ENCODE data around the gene SNRNP200. TPM values are rescaled to one million over a fixed set of nuclear protein-coding genes. Genes with fewer than 3 reads are reported as not detected.
"Not testable (repeated sequence)": the region's sequence is repeated elsewhere in the genome, so short reads cannot be mapped to it uniquely, and the experiment has no call there.

Gene SNRNP200
- total and polyA plus RNA-seq, 3 experiments from 2014 or later: 108 to 206 (median 203) TPM

- H3K27me3 Mint-ChIP-seq: no peaks in the 10 kb centered on the region
- H3K36me3 Mint-ChIP-seq: peaks cover 18 to 93% (median 50%) of the 10 kb centered on the region in 3 donors
- peak overlapping the region in 7 of 8 donors; percentile 11 to 99 (median 69) for H3K27ac Mint-ChIP-seq
- CTCF ChIA-PET: interaction anchor here (0.9 to 2.1 kb wide), 2 partner anchors 43 to 206 kb away, joined by 4 to 8 read pairs; no protein-coding TSS in a partner anchor
- H3K9me3 ChIP-seq (ENCODE audit: low read length): no peaks in the 10 kb centered on the region
- peak overlapping the region in 5 of 7 donors; percentile 12 to 56 (median 44) for H3K4me3 Mint-ChIP-seq
- H3K4me1 ChIP-seq (ENCODE audit: insufficient read depth, low read length): peaks cover 44% of the 10 kb centered on the region
- H3K4me3 ChIP-seq (ENCODE audit: low read length): no peak overlapping the region
- H3K27ac ChIP-seq (ENCODE audit: low read depth, low read length): no peak overlapping the region
- H3K27me3 ChIP-seq (ENCODE audit: insufficient read depth, low read length, poor library complexity, severe bottlenecking): no peaks in the 10 kb centered on the region
- no peak for DNase-seq
- POLR2A ChIA-PET: interaction anchor here (0.9 kb wide), 1 partner anchor 8 kb away, joined by 7 read pairs; no protein-coding TSS in a partner anchor
- peaks cover 68% of the 10 kb centered on the region for H3K36me3 ChIP-seq (ENCODE audit: insufficient read depth, low read length)
- H3K9me3 Mint-ChIP-seq: no peaks in the 10 kb centered on the region
- peaks cover 60 to 71% (median 65%) of the 10 kb centered on the region in 3 donors for H3K4me1 Mint-ChIP-seq
These were observed 3.5 kb downstream of the SNRNP200 start for GRCh38 chr2:96301865-96302264.

DNA sequence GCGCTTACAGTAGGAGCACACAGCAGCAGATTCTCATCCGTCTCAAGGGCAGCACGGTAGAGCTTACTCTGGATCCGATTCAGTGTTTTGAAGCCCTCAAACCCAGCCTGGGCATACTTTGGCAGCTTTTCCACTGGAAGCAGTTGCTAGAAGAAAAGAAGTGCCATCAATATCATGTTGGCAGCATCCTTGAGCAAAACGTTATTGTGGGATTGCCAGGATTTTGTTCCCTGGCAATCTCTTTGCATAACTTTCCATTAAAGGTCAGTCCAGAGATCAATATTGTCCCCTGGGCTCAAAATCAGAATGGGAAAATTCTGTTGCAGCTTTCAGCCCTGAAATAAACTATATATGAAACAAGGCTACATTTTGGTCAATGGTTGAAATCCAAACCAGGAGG is 8.4 kb downstream of the SNRNP200 start:
- peaks cover 19 to 24% (median 20%) of the 10 kb centered on the region in 3 donors for H3K4me1 Mint-ChIP-seq
- CTCF ChIA-PET: interaction anchor here (0.9 kb wide), 1 partner anchor 10 kb away, joined by 3 read pairs; no protein-coding TSS in a partner anchor
- no peak overlapping the region for H3K4me3 Mint-ChIP-seq
- H3K27me3 Mint-ChIP-seq: no peaks in the 10 kb centered on the region
- Histone ChIP-seq H3K4me3 (ENCODE audit: low read length) (no peak overlapping the region), H3K9me3 (ENCODE audit: low read length) (no peaks in the 10 kb centered on the region), H3K27me3 (ENCODE audit: insufficient read depth, low read length, poor library complexity, severe bottlenecking) (no peaks in the 10 kb centered on the region), H3K36me3 (ENCODE audit: insufficient read depth, low read length) (peaks cover 84% of the 10 kb centered on the region), H3K27ac (ENCODE audit: low read depth, low read length) (no peak overlapping the region), H3K4me1 (ENCODE audit: insufficient read depth, low read length) (peaks cover 10% of the 10 kb centered on the region)
- no peak for DNase-seq
- POLR2A ChIA-PET: interaction anchor here (0.7 to 0.8 kb wide), 2 partner anchors 9 to 38 kb away, joined by 3 to 12 read pairs; no protein-coding TSS in a partner anchor
- no peaks in the 10 kb centered on the region for H3K9me3 Mint-ChIP-seq
- peaks cover 20 to 97% (median 55%) of the 10 kb centered on the region in 3 donors for H3K36me3 Mint-ChIP-seq
- no peak overlapping the region for H3K27ac Mint-ChIP-seq

GRCh38 chr2:96294271-96294670 is 11.1 kb downstream of the SNRNP200 start:
- ChIA-PET CTCF (interaction anchor here (0.7 kb wide), 1 partner anchor 259 kb away, joined by 3 read pairs; no protein-coding TSS in a partner anchor), POLR2A (interaction anchor here (1.6 kb wide), 1 partner anchor 11 kb away, joined by 4 read pairs; no protein-coding TSS in a partner anchor)
- H3K4me1 ChIP-seq (ENCODE audit: insufficient read depth, low read length); H3K27me3 ChIP-seq (ENCODE audit: insufficient read depth, low read length, poor library complexity, severe bottlenecking); H3K4me1 Mint-ChIP-seq; H3K9me3 ChIP-seq (ENCODE audit: low read length); H3K27ac ChIP-seq (ENCODE audit: low read depth, low read length); H3K4me3 ChIP-seq (ENCODE audit: low read length); H3K27me3 Mint-ChIP-seq; H3K4me3 Mint-ChIP-seq; DNase-seq; H3K9me3 Mint-ChIP-seq: not testable (repeated sequence)
- peaks cover 87% of the 10 kb centered on the region for H3K36me3 ChIP-seq (ENCODE audit: insufficient read depth, low read length)
- H3K27ac Mint-ChIP-seq: peak overlapping the region in 1 of 8 donors; percentile 50
- H3K36me3 Mint-ChIP-seq: peaks cover 20 to 97% (median 48%) of the 10 kb centered on the region in 3 donors

DNA sequence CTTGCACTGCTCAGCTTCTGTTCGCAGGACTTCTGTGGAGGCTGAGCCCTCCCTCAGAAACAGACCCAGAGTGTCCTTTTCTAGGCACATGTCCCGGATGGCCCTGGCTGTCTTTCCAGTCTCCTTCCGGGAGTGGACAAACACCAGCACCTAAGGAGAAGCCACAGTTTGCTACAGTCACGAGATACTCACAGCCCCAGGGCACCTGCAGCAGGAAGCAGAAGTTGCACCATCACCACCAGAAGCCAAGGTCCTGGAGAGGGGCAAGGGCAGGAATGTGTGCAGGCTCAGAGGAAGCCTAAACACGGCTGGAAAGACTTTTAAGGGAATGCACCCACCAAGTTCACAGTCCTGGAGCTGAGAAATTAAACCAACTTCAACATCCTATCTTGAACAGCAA is 13.6 kb downstream of the SNRNP200 start:
- Histone ChIP-seq H3K4me1 (ENCODE audit: insufficient read depth, low read length) (no peaks in the 10 kb centered on the region), H3K27ac (ENCODE audit: low read depth, low read length) (no peak overlapping the region), H3K9me3 (ENCODE audit: low read length) (no peaks in the 10 kb centered on the region), H3K36me3 (ENCODE audit: insufficient read depth, low read length) (peaks cover 87% of the 10 kb centered on the region), H3K27me3 (ENCODE audit: insufficient read depth, low read length, poor library complexity, severe bottlenecking) (no peaks in the 10 kb centered on the region), H3K4me3 (ENCODE audit: low read length) (no peak overlapping the region)
- POLR2A ChIA-PET: no interaction called here
- Mint-ChIP-seq H3K27ac (peak overlapping the region in 2 of 8 donors; percentile 32 to 88), H3K36me3 (peaks cover 12 to 97% (median 43%) of the 10 kb centered on the region in 3 donors), H3K27me3 (no peaks in the 10 kb centered on the region), H3K4me3 (no peak overlapping the region), H3K9me3 (no peaks in the 10 kb centered on the region), H3K4me1 (no peaks in the 10 kb centered on the region)
- DNase-seq: no peak
- CTCF ChIA-PET: no interaction called here

DNA sequence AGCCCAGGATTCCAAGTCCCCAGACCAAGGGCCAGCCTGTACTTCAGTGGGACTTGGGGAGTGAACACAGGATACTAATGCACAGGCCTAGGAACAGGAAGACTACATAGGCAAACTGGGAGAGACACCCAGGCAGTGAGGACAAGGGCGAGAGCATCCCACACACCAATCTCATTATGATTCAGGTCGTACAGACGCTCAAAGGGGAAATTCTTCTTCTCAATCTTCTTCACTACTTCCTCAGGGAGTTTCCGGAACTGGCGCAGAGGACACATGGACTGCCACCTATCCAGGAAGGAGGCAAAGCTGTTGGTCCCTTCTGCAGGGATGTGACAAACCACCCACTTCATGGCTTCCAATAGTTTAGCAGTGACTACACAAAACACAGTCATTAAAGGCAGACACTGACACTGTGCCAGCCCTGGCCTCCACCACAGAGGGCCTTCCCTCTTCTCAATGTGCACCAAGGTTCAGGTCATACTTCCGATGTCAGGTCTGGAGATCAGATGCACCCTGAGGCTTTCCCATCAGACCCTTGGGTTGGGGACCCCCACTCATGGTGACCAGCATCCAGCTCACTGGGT is 18.0 kb downstream of the SNRNP200 start:
- no peak for DNase-seq
- no peak overlapping the region for H3K27ac ChIP-seq (ENCODE audit: low read depth, low read length)
- Mint-ChIP-seq H3K36me3 (peaks cover 13 to 99% (median 43%) of the 10 kb centered on the region in 3 donors), H3K4me3 (no peak overlapping the region), H3K27me3 (no peaks in the 10 kb centered on the region), H3K4me1 (no peaks in the 10 kb centered on the region), H3K27ac (peak overlapping the region in 3 of 8 donors; percentile 27 to 43 (median 39)), H3K9me3 (no peaks in the 10 kb centered on the region)
- peaks cover 97% of the 10 kb centered on the region for H3K36me3 ChIP-seq (ENCODE audit: insufficient read depth, low read length)
- H3K4me3 ChIP-seq (ENCODE audit: low read length): no peak overlapping the region
- H3K9me3 ChIP-seq (ENCODE audit: low read length): no peaks in the 10 kb centered on the region
- H3K27me3 ChIP-seq (ENCODE audit: insufficient read depth, low read length, poor library complexity, severe bottlenecking): no peaks in the 10 kb centered on the region
- ChIA-PET POLR2A (interaction anchor here (1.0 kb wide), 1 partner anchor 9 kb away, joined by 3 read pairs; no protein-coding TSS in a partner anchor), CTCF (no interaction called here)
- H3K4me1 ChIP-seq (ENCODE audit: insufficient read depth, low read length): no peaks in the 10 kb centered on the region

DNA sequence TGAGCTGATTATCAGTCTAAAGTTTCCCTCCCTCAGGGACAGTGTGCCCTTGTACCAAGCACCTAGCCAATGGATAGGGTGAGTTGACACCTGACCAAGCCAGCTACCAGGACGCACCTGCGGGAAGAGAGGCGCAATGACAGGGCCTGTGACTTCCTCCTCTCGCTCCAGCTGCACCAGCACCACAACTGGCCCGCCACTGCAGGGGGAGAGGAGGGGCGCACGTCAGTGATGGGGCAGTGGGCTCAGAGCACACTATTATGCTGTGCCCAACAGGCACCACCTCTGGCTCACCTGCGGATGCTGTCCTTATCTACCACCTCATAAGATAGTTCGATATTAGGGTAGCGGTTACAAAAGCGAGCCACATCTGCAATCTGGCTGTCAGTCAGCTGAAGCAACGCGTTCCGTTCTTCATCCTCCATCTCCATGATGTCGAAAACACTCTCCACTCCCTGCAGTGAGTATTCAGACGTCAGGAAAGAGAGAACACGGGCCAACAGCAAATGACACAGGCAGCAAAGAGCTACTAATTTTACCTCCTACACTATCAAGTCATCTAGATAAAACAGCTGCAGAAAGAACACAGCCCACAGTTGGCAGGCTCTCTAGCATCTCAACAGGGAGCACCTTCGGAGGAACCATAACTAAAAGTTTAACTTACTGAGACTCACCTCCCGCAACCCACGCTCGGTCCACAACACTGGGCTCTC is 28.4 kb downstream of the SNRNP200 start:
- Mint-ChIP-seq H3K27me3 (no peaks in the 10 kb centered on the region), H3K9me3 (no peaks in the 10 kb centered on the region), H3K4me1 (no peaks in the 10 kb centered on the region), H3K27ac (peak overlapping the region in 2 of 8 donors; percentile 21 to 63), H3K4me3 (peak overlapping the region in 1 of 7 donors; percentile 32), H3K36me3 (peaks cover 4 to 93% (median 23%) of the 10 kb centered on the region in 3 donors)
- H3K9me3 ChIP-seq (ENCODE audit: low read length): no peaks in the 10 kb centered on the region
- H3K4me1 ChIP-seq (ENCODE audit: insufficient read depth, low read length): no peaks in the 10 kb centered on the region
- H3K27me3 ChIP-seq (ENCODE audit: insufficient read depth, low read length, poor library complexity, severe bottlenecking): no peaks in the 10 kb centered on the region
- H3K4me3 ChIP-seq (ENCODE audit: low read length): no peak overlapping the region
- CTCF ChIA-PET: interaction anchor here (1.6 kb wide), 1 partner anchor 10 kb away, joined by 8 read pairs; the partner anchor contains the start of gene CIAO1
- DNase-seq: no peak
- POLR2A ChIA-PET: interaction anchor here (0.7 kb wide), 1 partner anchor 38 kb away, joined by 3 read pairs; no protein-coding TSS in a partner anchor
- H3K27ac ChIP-seq (ENCODE audit: low read depth, low read length): no peak overlapping the region
- peaks cover 62% of the 10 kb centered on the region for H3K36me3 ChIP-seq (ENCODE audit: insufficient read depth, low read length)

- Histone ChIP-seq H3K9me3 (ENCODE audit: low read length) (no peaks in the 10 kb centered on the region), H3K4me1 (ENCODE audit: insufficient read depth, low read length) (no peaks in the 10 kb centered on the region), H3K27me3 (ENCODE audit: insufficient read depth, low read length, poor library complexity, severe bottlenecking) (no peaks in the 10 kb centered on the region), H3K27ac (ENCODE audit: low read depth, low read length) (no peak overlapping the region), H3K36me3 (ENCODE audit: insufficient read depth, low read length) (peaks cover 62% of the 10 kb centered on the region), H3K4me3 (ENCODE audit: low read length) (no peak overlapping the region)
- ChIA-PET POLR2A (no interaction called here), CTCF (interaction anchor here (1.5 kb wide), 1 partner anchor 101 kb away, joined by 3 read pairs; no protein-coding TSS in a partner anchor)
- H3K27ac Mint-ChIP-seq: peak overlapping the region in 2 of 8 donors; percentile 27 to 43
- H3K36me3 Mint-ChIP-seq: peaks cover 0 to 93% (median 19%) of the 10 kb centered on the region in 3 donors
- no peaks in the 10 kb centered on the region for H3K27me3 Mint-ChIP-seq
- DNase-seq: no peak
- H3K9me3 Mint-ChIP-seq: no peaks in the 10 kb centered on the region
- H3K4me1 Mint-ChIP-seq: no peaks in the 10 kb centered on the region
- H3K4me3 Mint-ChIP-seq: no peak overlapping the region
These were observed 30.8 kb downstream of the SNRNP200 start for GRCh38 chr2:96274355-96275056.
